NAMALWA (cell line): ENCODE data around the gene PPP2R5B.

Source experiments
- DNase-seq: peaks from one replicate; pipeline ENCODE4 v3.0.0-alpha.2; 2015; ENCODE audit warnings: low spot score

Gene PPP2R5B

GRCh38 chr11:64888729-64889511 lies 35.6 kb upstream of the PPP2R5B start:
- DNase-seq: no peak

- no peak for DNase-seq
These were observed 34.0 kb upstream of the PPP2R5B start for GRCh38 chr11:64890522-64890939.

- no peak for DNase-seq
These were observed 33.2 kb upstream of the PPP2R5B start for GRCh38 chr11:64891215-64891848.

- DNase-seq: no peak
These were observed 32.6 kb upstream of the PPP2R5B start for GRCh38 chr11:64891880-64892279.

- no peak for DNase-seq
These were observed 32.1 kb upstream of the PPP2R5B start for GRCh38 chr11:64892411-64892831.

GRCh38 chr11:64892838-64893193 lies 31.7 kb upstream of the PPP2R5B start:
- DNase-seq: no peak

GRCh38 chr11:64893194-64894069 lies 31.1 kb upstream of the PPP2R5B start:
- no peak for DNase-seq

- DNase-seq: peak; percentile 92
These were observed 30.2 kb upstream of the PPP2R5B start for GRCh38 chr11:64894070-64894811.

- DNase-seq: no peak
These were observed 29.6 kb upstream of the PPP2R5B start for GRCh38 chr11:64894812-64895452.

- DNase-seq: no peak
These were observed 28.0 kb upstream of the PPP2R5B start for GRCh38 chr11:64896448-64897022.

- no peak for DNase-seq
These were observed 27.0 kb upstream of the PPP2R5B start for GRCh38 chr11:64897381-64898075.

GRCh38 chr11:64898076-64898445 lies 26.4 kb upstream of the PPP2R5B start:
- DNase-seq: no peak

GRCh38 chr11:64898541-64898940 lies 25.9 kb upstream of the PPP2R5B start:
- DNase-seq: no peak

GRCh38 chr11:64900263-64900678 lies 24.2 kb upstream of the PPP2R5B start:
- no peak for DNase-seq

GRCh38 chr11:64900774-64901173 lies 23.7 kb upstream of the PPP2R5B start:
- DNase-seq: no peak

- no peak for DNase-seq
These were observed 22.2 kb upstream of the PPP2R5B start for GRCh38 chr11:64902102-64902900.

- no peak for DNase-seq
These were observed 21.1 kb upstream of the PPP2R5B start for GRCh38 chr11:64903291-64903833.

GRCh38 chr11:64905516-64906313 lies 18.8 kb upstream of the PPP2R5B start:
- DNase-seq: no peak

- no peak for DNase-seq
These were observed 18.2 kb upstream of the PPP2R5B start for GRCh38 chr11:64906314-64906635.
